HepG2 (cell line): ENCODE measurements around the gene CEP128. TPM values are rescaled to one million over a fixed set of nuclear protein-coding genes. Genes with fewer than 3 reads are reported as not detected.

Source experiments
- ATAC-seq: fragments of 200-7000 bp; cut with Tn5 transposase; 3 replicates; pipeline ENCODE4 v1.9.1; 2020; ENCODE audit warnings: mild to moderate bottlenecking, moderate library complexity
- BruUV-seq: library from RNA; stranded (reverse); fragments of 400-500 nt; replicated peaks from 2 replicates; lab custom pipeline; 2021; lab: Mats Ljungman, UMichigan
- CTCF ChIA-PET: fragments of 300-600 bp; formaldehyde crosslinking; extraction: SDS; loops from one replicate; lab custom pipeline; 2021; ENCODE audit warnings: low total read pairs, inconsistent platforms, low intra/inter-chr PET ratio; lab: Yijun Ruan, JAX
- POLR2A ChIA-PET: fragments of 350-600 bp; sonication (Branson Sonifier 250); formaldehyde crosslinking; loops from one replicate; lab custom pipeline; 2020; ENCODE audit warnings: antibody characterized with exemption, inconsistent platforms; lab: Yijun Ruan, JAX
- DNase-seq: peaks from one replicate; pipeline ENCODE4 v3.0.0-alpha.2; 2015; ENCODE audit warnings: low spot score
- FAIRE-seq: peaks from 3 replicates; lab custom pipeline; 2011; peaks lifted over from hg19 to GRCh38; lab: Jason Lieb, UNC
- H2AFZ ChIP-seq: one replicate; pipeline ENCODE4 v1.6.1; 2011; ENCODE audit warnings: low read length, inconsistent platforms
- H3K27ac ChIP-seq: fragments of 300-600 bp; 3 replicates; pipeline ENCODE4 v1.8.0; 2011; ENCODE audit warnings: mixed run types, mild to moderate bottlenecking, mixed read lengths, low read length, inconsistent platforms; ENCODE audit not compliant: insufficient read depth; ENCODE audit errors: extremely low read length
- H3K27me3 ChIP-seq, 2 experiments: fragments of 200-600 bp in 1 of 2; 2 replicates in 1 of 2; 3 replicates in 1 of 2; pipeline versions ENCODE4 v1.6.0 to v1.8.0; 2011; ENCODE audit warnings: low read length in 2 of 2, mild to moderate bottlenecking in 2 of 2, moderate library complexity in 2 of 2, inconsistent platforms in 1 of 2; ENCODE audit not compliant: insufficient read depth in 2 of 2, control insufficient read depth in 1 of 2
- H3K36me3 ChIP-seq, 2 experiments: fragments of 200-600 bp in 1 of 2; replicated peaks in 1 of 2; 2 replicates in 1 of 2; 3 replicates in 1 of 2; pipeline versions ENCODE4 v1.5.1 to v1.8.0; 2011; ENCODE audit warnings: low read length in 2 of 2, inconsistent platforms in 1 of 2; ENCODE audit not compliant: insufficient read depth in 2 of 2, control insufficient read depth in 1 of 2
- H3K4me1 ChIP-seq: 2 replicates; pipeline ENCODE4 v1.5.1; 2012; ENCODE audit warnings: low read length, inconsistent platforms; ENCODE audit not compliant: insufficient read depth
- H3K4me2 ChIP-seq: 2 replicates; pipeline ENCODE4 v1.6.0; 2011; ENCODE audit warnings: low read depth, low read length, inconsistent platforms
- H3K4me3 ChIP-seq, 3 experiments: fragments of 200-600 bp in 1 of 3; sonication (generic), shearing (Covaris generic) in 1 of 3; replicated peaks in 1 of 3; 2 replicates each; pipeline ENCODE4 v1.5.1; 2011 to 2016; ENCODE audit warnings: low read length in 3 of 3, inconsistent platforms in 2 of 3, low read depth in 2 of 3, mild to moderate bottlenecking in 2 of 3, control low read depth in 1 of 3, mixed read lengths in 1 of 3; ENCODE audit not compliant: insufficient read depth in 1 of 3
- H3K79me2 ChIP-seq: one replicate; pipeline ENCODE4 v1.6.1; 2011; ENCODE audit warnings: low read length, inconsistent platforms; ENCODE audit not compliant: insufficient read depth
- H3K9ac ChIP-seq: 2 replicates; pipeline ENCODE4 v1.6.0; 2011; ENCODE audit warnings: mild to moderate bottlenecking, low read depth, low read length, inconsistent platforms; ENCODE audit not compliant: insufficient read depth
- H3K9me3 ChIP-seq: 2 replicates; pipeline ENCODE4 v1.5.1; 2012; ENCODE audit warnings: mild to moderate bottlenecking, low read length
- H4K20me1 ChIP-seq: 2 replicates; pipeline ENCODE4 v1.6.0; 2011; ENCODE audit warnings: inconsistent platforms, mild to moderate bottlenecking, low read length, moderate library complexity; ENCODE audit not compliant: insufficient read depth
- ATAD3A ChIP-seq: sonication (generic); formaldehyde crosslinking; IDR thresholded peaks from 2 replicates; pipeline ENCODE4 v1.4.0; 2020; ENCODE audit warnings: missing genetic modification reagents
- CEBPB ChIP-seq: IDR thresholded peaks from 2 replicates; pipeline ENCODE4 v1.6.1; 2011; ENCODE audit warnings: low read depth, low read length, improper control_type of control experiment, borderline replicate concordance
- HNF4A ChIP-seq: sonication (generic); formaldehyde crosslinking; IDR thresholded peaks from 2 replicates; pipeline ENCODE4 v1.4.0; 2020; ENCODE audit warnings: missing genetic modification reagents
- KLF16 ChIP-seq, 2 experiments: sonication (generic) in 1 of 2; formaldehyde crosslinking in 1 of 2; IDR thresholded peaks; 2 replicates each; pipeline versions ENCODE4 v1.6.1 to v1.8.0; 2016 to 2023; ENCODE audit warnings: missing genetic modification reagents in 2 of 2, missing compliant biosample characterization in 1 of 2
- MIXL1 ChIP-seq: IDR thresholded peaks from 2 replicates; pipeline ENCODE4 v1.6.1; 2016
- SOX5 ChIP-seq: IDR thresholded peaks from 2 replicates; pipeline ENCODE4 v1.6.1; 2016; ENCODE audit warnings: borderline replicate concordance
- ZNF512 ChIP-seq: sonication (generic); formaldehyde crosslinking; IDR thresholded peaks from 2 replicates; pipeline ENCODE4 v1.4.0; 2020; ENCODE audit warnings: mild to moderate bottlenecking, missing genetic modification reagents
- ZNF556 ChIP-seq: sonication (generic); formaldehyde crosslinking; IDR thresholded peaks from 2 replicates; pipeline ENCODE4 v1.4.0; 2020; ENCODE audit warnings: mild to moderate bottlenecking, missing genetic modification reagents, borderline replicate concordance
- ZNF761 ChIP-seq: sonication (generic); formaldehyde crosslinking; conservative IDR thresholded peaks from 2 replicates; pipeline ENCODE4 v1.4.0; 2020; ENCODE audit warnings: mild to moderate bottlenecking, missing genetic modification reagents
- ZNF777 ChIP-seq: sonication (generic); formaldehyde crosslinking; IDR thresholded peaks from 2 replicates; pipeline ENCODE4 v1.4.0; 2020; ENCODE audit warnings: missing genetic modification reagents
- WGBS: methylation state at CpG from one replicate; pipeline ENCODE4 v1.1.6; 2017; ENCODE audit warnings: low lambda C conversion rate; 5-methylcytosine and 5-hydroxymethylcytosine counted together
- in situ Hi-C: cut with HindIII; loops from 2 replicates; pipeline ENCODE4 v1.10.0; 2017; ENCODE audit warnings: low pct_unique_long_range_greater_than_20kb; ENCODE audit not compliant: extremely low pct_ligation_motif_present
- intact Hi-C: fragments of 100-400 bp; cut with micrococcal nuclease; formaldehyde crosslinking; loops from one replicate; pipeline ENCODE4 v1.10.0; 2022; ENCODE audit not compliant: unreplicated experiment
- polyA plus RNA-seq, 8 experiments: library from polyadenylated mRNA; depleted of rRNA in 3 of 8; stranded (reverse) in 7 of 8; unstranded in 1 of 8; fragments of >200 nt; fragmentation: Illumina TruSeq in 4 of 8; extraction: Trizol in 4 of 8; gene quantifications; 2 replicates each; pipeline versions ENCODE4 v1.2.1 to v1.2.3, GENCODE V29; 2011 to 2016; ENCODE audit warnings: low read depth in 4 of 8, missing spikeins in 1 of 8, mixed read lengths in 1 of 8; ENCODE audit not compliant: insufficient read depth in 1 of 8
- total RNA-seq, 5 experiments: library from RNA; depleted of rRNA; stranded (reverse); fragments of >200 nt; fragmentation: Illumina TruSeq; extraction: Trizol; gene quantifications; 2 replicates each; pipeline ENCODE4 v1.2.3, GENCODE V29; 2016; ENCODE audit warnings: low read depth in 1 of 5
- TF ChIP-seq, protein P1 (sequence below): sonication (generic); formaldehyde crosslinking; IDR thresholded peaks from 2 replicates; pipeline ENCODE4 v1.8.0; 2022; ENCODE audit warnings: missing genetic modification reagents, low read depth, mild to moderate bottlenecking, borderline replicate concordance
- TF ChIP-seq, protein P2 (sequence below): sonication (generic); formaldehyde crosslinking; IDR thresholded peaks from 2 replicates; pipeline ENCODE4 v1.4.0; 2020; ENCODE audit warnings: missing genetic modification reagents, borderline replicate concordance
- TF ChIP-seq, protein P3 (sequence below): sonication (generic); formaldehyde crosslinking; conservative IDR thresholded peaks from 2 replicates; pipeline ENCODE4 v1.4.0; 2020; ENCODE audit warnings: missing genetic modification reagents

The CEP128 gene
- total and polyA plus RNA-seq, 2 of the 13 experiments (the other 11 are each of a cell fraction or from before 2014, with no cell fraction given) = 1.3 to 7.5 TPM

DNA sequence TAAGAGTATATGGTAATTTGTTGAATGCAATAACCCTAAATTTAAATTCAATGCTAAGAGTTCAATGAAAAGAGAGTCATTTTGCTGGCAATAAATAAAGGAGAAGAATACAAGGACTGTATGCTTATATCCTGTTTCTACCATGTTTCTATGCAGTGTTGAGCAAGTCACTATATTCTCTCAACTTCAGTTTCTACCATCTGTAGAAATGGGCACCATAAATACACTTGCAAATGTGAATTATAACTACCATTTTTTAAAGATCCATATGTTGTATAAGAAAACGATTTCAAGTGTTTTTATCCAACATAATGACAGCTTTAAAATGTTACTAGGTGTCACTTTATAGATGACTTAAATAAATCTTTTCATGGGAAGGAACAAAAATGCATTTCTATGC, 170.3 kb downstream of the CEP128 start:
- Histone ChIP-seq H2AFZ (no peak overlapping the region), H3K9ac (no peak overlapping the region), H3K4me2 (no peak overlapping the region), H3K36me3 (no peaks in the 10 kb centered on the region)
- in situ Hi-C loops = no loop called here
- TF ChIP-seq, protein P1, sequence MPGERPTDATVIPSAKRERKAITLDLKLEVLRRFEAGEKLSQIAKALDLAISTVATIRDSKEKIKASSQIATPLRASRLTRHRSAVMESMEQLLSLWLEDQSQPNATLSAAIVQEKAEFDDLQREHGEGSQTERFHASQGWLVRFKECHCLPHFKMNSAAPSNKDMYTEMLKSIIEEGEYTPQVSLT (CRISPR knock-in tag) = no peak
- TF ChIP-seq HNF4A (CRISPR knock-in tag) (no peak), ZNF761 (CRISPR knock-in tag) (no peak), ATAD3A (CRISPR knock-in tag) (no peak), SOX5 (CRISPR knock-in tag) (no peak), ZNF556 (no peak), MIXL1 (no peak), ZNF512 (CRISPR knock-in tag) (no peak), ZNF777 (CRISPR knock-in tag) (no peak), KLF16 (CRISPR knock-in tag; IDR thresholded peaks at IDR 0.05) (no peak), CEBPB (no peak)
- TF ChIP-seq, protein P2, sequence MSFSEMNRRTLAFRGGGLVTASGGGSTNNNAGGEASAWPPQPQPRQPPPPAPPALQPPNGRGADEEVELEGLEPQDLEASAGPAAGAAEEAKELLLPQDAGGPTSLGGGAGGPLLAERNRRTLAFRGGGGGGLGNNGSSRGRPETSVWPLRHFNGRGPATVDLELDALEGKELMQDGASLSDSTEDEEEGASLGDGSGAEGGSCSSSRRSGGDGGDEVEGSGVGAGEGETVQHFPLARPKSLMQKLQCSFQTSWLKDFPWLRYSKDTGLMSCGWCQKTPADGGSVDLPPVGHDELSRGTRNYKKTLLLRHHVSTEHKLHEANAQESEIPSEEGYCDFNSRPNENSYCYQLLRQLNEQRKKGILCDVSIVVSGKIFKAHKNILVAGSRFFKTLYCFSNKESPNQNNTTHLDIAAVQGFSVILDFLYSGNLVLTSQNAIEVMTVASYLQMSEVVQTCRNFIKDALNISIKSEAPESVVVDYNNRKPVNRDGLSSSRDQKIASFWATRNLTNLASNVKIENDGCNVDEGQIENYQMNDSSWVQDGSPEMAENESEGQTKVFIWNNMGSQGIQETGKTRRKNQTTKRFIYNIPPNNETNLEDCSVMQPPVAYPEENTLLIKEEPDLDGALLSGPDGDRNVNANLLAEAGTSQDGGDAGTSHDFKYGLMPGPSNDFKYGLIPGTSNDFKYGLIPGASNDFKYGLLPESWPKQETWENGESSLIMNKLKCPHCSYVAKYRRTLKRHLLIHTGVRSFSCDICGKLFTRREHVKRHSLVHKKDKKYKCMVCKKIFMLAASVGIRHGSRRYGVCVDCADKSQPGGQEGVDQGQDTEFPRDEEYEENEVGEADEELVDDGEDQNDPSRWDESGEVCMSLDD = no peak
- TF ChIP-seq, protein P3, sequence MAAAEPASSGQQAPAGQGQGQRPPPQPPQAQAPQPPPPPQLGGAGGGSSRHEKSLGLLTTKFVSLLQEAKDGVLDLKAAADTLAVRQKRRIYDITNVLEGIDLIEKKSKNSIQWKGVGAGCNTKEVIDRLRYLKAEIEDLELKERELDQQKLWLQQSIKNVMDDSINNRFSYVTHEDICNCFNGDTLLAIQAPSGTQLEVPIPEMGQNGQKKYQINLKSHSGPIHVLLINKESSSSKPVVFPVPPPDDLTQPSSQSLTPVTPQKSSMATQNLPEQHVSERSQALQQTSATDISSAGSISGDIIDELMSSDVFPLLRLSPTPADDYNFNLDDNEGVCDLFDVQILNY (CRISPR knock-in tag) = no peak
- TF ChIP-seq, all 625 proteins: peak for 0
- DNase-seq (no peak), FAIRE-seq (no peak), ATAC-seq (no peak)
- no peaks in the 10 kb centered on the region for H3K79me2 ChIP-seq
- WGBS = 14% methylated on average over 1 of the region's 1 CpG
- ChIA-PET POLR2A (no interaction called here), CTCF (no interaction called here)
- no peaks in the 10 kb centered on the region for H3K9me3 ChIP-seq
- H3K4me1 ChIP-seq = no peaks in the 10 kb centered on the region
- no peaks in the 10 kb centered on the region for H3K27me3 ChIP-seq
- no peak overlapping the region for H3K4me3 ChIP-seq
- H3K27ac ChIP-seq = no peak overlapping the region
- H4K20me1 ChIP-seq = no peaks in the 10 kb centered on the region
- intact Hi-C loops = no loop called here
- BruUV-seq = no TSS peak
